GM04504 (cell line): ENCODE results near the gene AMBRA1.

Experiments
- DNase-seq: peaks from one replicate; pipeline ENCODE4 v3.0.0-alpha.2; 2012; ENCODE audit warnings: low read depth

AMBRA1 gene

GRCh38 chr11:46565232-46565840, 28.5 kb downstream of the AMBRA1 start:
- no peak for DNase-seq

- DNase-seq, result no peak
These were observed 29.4 kb downstream of the AMBRA1 start for GRCh38 chr11:46564459-46564858.

- no peak for DNase-seq
These were observed 31.3 kb downstream of the AMBRA1 start for GRCh38 chr11:46562527-46562926.

GRCh38 chr11:46560300-46560991, 33.4 kb downstream of the AMBRA1 start:
- no peak for DNase-seq

GRCh38 chr11:46559815-46560214, 34.0 kb downstream of the AMBRA1 start:
- DNase-seq, result no peak

- no peak for DNase-seq
These were observed 36.1 kb downstream of the AMBRA1 start for GRCh38 chr11:46557684-46558151.

GRCh38 chr11:46555267-46556054, 38.4 kb downstream of the AMBRA1 start:
- peak; percentile 64 for DNase-seq

GRCh38 chr11:46554213-46555147, 39.3 kb downstream of the AMBRA1 start:
- DNase-seq, result peak; percentile 75

- DNase-seq, result no peak
These were observed 40.0 kb downstream of the AMBRA1 start for GRCh38 chr11:46553814-46554212.

GRCh38 chr11:46551261-46551660, 42.6 kb downstream of the AMBRA1 start:
- DNase-seq, result no peak

GRCh38 chr11:46547579-46547978, 46.2 kb downstream of the AMBRA1 start:
- DNase-seq, result no peak

- no peak for DNase-seq
These were observed 50.3 kb downstream of the AMBRA1 start for GRCh38 chr11:46543564-46543963.

- DNase-seq, result no peak
These were observed 52.0 kb downstream of the AMBRA1 start for GRCh38 chr11:46541593-46542371.

- DNase-seq, result no peak
These were observed 53.0 kb downstream of the AMBRA1 start for GRCh38 chr11:46540807-46541206.

- no peak for DNase-seq
These were observed 56.1 kb downstream of the AMBRA1 start for GRCh38 chr11:46537537-46538295.

- no peak for DNase-seq
These were observed 56.7 kb downstream of the AMBRA1 start for GRCh38 chr11:46537121-46537520.

- DNase-seq, result no peak
These were observed 58.1 kb downstream of the AMBRA1 start for GRCh38 chr11:46535688-46536087.

- no peak for DNase-seq
These were observed 59.1 kb downstream of the AMBRA1 start for GRCh38 chr11:46534711-46535110.

- no peak for DNase-seq
These were observed 60.3 kb downstream of the AMBRA1 start for GRCh38 chr11:46533396-46534100.
